ENCODE results near the gene XRCC3. TPM values are rescaled to one million over a fixed set of nuclear protein-coding genes. Genes with fewer than 3 reads are reported as not detected.
A peak's percentile ranks its signal among the peaks of the same experiment; 100 is the strongest.

XRCC3 gene
- total RNA-seq, 1 donor from 2014 or later = 5.2 TPM

DNA sequence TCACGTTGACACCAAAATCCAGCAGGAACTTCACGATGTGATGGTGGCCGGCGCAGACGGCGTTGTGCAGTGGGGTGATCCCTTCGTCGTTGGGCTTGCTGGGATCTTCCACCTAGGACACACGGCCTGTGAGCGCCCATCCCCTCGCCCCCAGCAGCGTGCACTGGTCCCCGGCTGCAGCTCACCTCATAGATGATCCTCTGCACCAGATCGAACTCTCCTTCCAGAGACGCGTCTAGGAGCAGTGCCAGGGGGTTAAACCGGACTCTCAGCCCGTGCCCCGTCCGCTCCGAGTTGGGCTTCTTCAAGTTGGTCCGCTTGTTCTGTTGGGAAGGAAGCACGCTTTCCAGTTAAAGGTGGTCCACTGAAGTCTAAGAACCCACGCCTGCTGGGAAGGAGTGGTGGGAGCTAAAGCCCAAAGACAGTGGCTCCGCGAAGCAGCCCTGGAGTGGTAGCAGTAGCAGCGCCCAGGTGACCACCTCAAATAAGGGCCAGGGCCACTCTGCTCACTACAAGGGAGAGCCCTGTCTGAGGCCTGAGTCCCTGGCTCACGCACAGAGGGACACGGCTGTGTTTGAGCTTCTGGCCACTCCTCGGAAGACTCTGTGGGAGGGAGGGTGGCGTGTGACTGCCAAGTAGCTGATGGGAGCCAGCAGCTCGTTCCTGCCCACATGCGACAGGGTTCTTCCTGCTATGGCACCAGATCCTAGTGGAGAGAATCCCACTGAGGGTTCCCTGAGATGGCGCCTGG lies 23.6 kb upstream of the XRCC3 start:
- Histone ChIP-seq H3K4me2 (ENCODE audit: low read length) (no peak overlapping the region), H3K27ac (ENCODE audit: low read depth, low read length) (no peak overlapping the region), H3K9me3 (ENCODE audit: insufficient read depth, low read depth, low read length) (no peaks in the 10 kb centered on the region), H2AFZ (ENCODE audit: low read depth, low read length) (no peak overlapping the region), H3K4me1 (ENCODE audit: insufficient read depth, low read length) (peaks cover 8% of the 10 kb centered on the region), H3K9ac (ENCODE audit: low read length) (no peak overlapping the region), H3K79me2 (ENCODE audit: insufficient read depth, low read length) (no peaks in the 10 kb centered on the region), H3K27me3 (ENCODE audit: insufficient read depth, low read length) (no peaks in the 10 kb centered on the region), H3K36me3 (ENCODE audit: insufficient read depth, low read length) (peaks cover 3% of the 10 kb centered on the region), H4K20me1 (ENCODE audit: insufficient read depth, low read length) (peaks cover 11% of the 10 kb centered on the region), H3K4me3 (ENCODE audit: insufficient read depth, low read depth, low read length) (no peak overlapping the region)
- TF ChIP-seq EZH2 (IDR thresholded peaks at IDR 0.05; ENCODE audit: insufficient read depth, low read length) (no peak), CTCF (IDR thresholded peaks at IDR 0.05; ENCODE audit: insufficient read depth, low read depth, low read length) (no peak)
- Mint-ChIP-seq H3K9me3 (ENCODE audit: unreplicated experiment) (no peaks in the 10 kb centered on the region), H3K27me3 (ENCODE audit: low read depth, unreplicated experiment) (no peaks in the 10 kb centered on the region), H3K4me3 (ENCODE audit: unreplicated experiment) (no peak overlapping the region), H3K27ac (ENCODE audit: unreplicated experiment) (no peak overlapping the region), H3K4me1 (ENCODE audit: low read depth, unreplicated experiment) (peaks cover 15% of the 10 kb centered on the region), H3K36me3 (ENCODE audit: low read depth, unreplicated experiment) (peaks cover 29% of the 10 kb centered on the region)
- no peak for DNase-seq (ENCODE audit: low read depth)
- no peak for FAIRE-seq

DNA sequence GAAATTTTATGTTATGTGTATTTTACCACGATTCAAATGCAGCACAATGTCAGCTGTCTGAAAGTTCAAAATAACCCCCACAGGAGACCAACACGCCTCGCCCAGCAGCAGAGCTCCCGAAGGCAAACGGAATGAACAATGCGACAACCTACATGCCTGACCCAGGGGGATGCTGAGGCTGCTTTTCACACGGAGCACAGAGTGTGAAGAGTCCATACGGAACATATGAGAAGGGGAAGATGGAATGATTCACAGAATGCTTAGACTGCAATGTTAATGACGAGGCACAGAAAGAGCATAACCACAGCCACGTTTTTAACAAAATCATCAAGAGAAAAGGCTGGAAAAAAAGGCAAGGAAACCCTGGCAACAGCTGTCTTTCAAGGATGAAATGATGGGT lies 22.9 kb upstream of the XRCC3 start:
- Histone ChIP-seq H3K36me3 (ENCODE audit: insufficient read depth, low read length) (peaks cover 10% of the 10 kb centered on the region), H3K4me2 (ENCODE audit: low read length) (no peak overlapping the region), H3K27ac (ENCODE audit: low read depth, low read length) (no peak overlapping the region), H2AFZ (ENCODE audit: low read depth, low read length) (no peak overlapping the region), H3K9me3 (ENCODE audit: insufficient read depth, low read depth, low read length) (no peaks in the 10 kb centered on the region), H3K4me1 (ENCODE audit: insufficient read depth, low read length) (peaks cover 8% of the 10 kb centered on the region), H3K79me2 (ENCODE audit: insufficient read depth, low read length) (no peaks in the 10 kb centered on the region), H3K9ac (ENCODE audit: low read length) (no peak overlapping the region), H3K27me3 (ENCODE audit: insufficient read depth, low read length) (no peaks in the 10 kb centered on the region), H4K20me1 (ENCODE audit: insufficient read depth, low read length) (peaks cover 16% of the 10 kb centered on the region), H3K4me3 (ENCODE audit: insufficient read depth, low read depth, low read length) (no peak overlapping the region)
- Mint-ChIP-seq H3K27me3 (ENCODE audit: low read depth, unreplicated experiment) (no peaks in the 10 kb centered on the region), H3K36me3 (ENCODE audit: low read depth, unreplicated experiment) (peaks cover 29% of the 10 kb centered on the region), H3K9me3 (ENCODE audit: unreplicated experiment) (no peaks in the 10 kb centered on the region), H3K4me1 (ENCODE audit: low read depth, unreplicated experiment) (peaks cover 15% of the 10 kb centered on the region), H3K27ac (ENCODE audit: unreplicated experiment) (no peak overlapping the region), H3K4me3 (ENCODE audit: unreplicated experiment) (no peak overlapping the region)
- DNase-seq (ENCODE audit: low read depth) (peak; percentile 24), FAIRE-seq (no peak)
- TF ChIP-seq CTCF (IDR thresholded peaks at IDR 0.05; ENCODE audit: insufficient read depth, low read depth, low read length) (no peak), EZH2 (IDR thresholded peaks at IDR 0.05; ENCODE audit: insufficient read depth, low read length) (no peak)

- H3K4me3 ChIP-seq (ENCODE audit: insufficient read depth, low read depth, low read length) = no peak overlapping the region
- no peaks in the 10 kb centered on the region for H3K79me2 ChIP-seq (ENCODE audit: insufficient read depth, low read length)
- no peaks in the 10 kb centered on the region for H3K9me3 ChIP-seq (ENCODE audit: insufficient read depth, low read depth, low read length)
- H3K9ac ChIP-seq (ENCODE audit: low read length) = no peak overlapping the region
- DNase-seq (ENCODE audit: low read depth) (no peak), FAIRE-seq (no peak)
- Mint-ChIP-seq H3K27me3 (ENCODE audit: low read depth, unreplicated experiment) (no peaks in the 10 kb centered on the region), H3K9me3 (ENCODE audit: unreplicated experiment) (no peaks in the 10 kb centered on the region), H3K4me1 (ENCODE audit: low read depth, unreplicated experiment) (peaks cover 15% of the 10 kb centered on the region), H3K27ac (ENCODE audit: unreplicated experiment) (no peak overlapping the region), H3K4me3 (ENCODE audit: unreplicated experiment) (no peak overlapping the region), H3K36me3 (ENCODE audit: low read depth, unreplicated experiment) (peaks cover 33% of the 10 kb centered on the region)
- H2AFZ ChIP-seq (ENCODE audit: low read depth, low read length) = no peak overlapping the region
- peaks cover 17% of the 10 kb centered on the region for H4K20me1 ChIP-seq (ENCODE audit: insufficient read depth, low read length)
- H3K4me2 ChIP-seq (ENCODE audit: low read length) = no peak overlapping the region
- no peak overlapping the region for H3K27ac ChIP-seq (ENCODE audit: low read depth, low read length)
- H3K4me1 ChIP-seq (ENCODE audit: insufficient read depth, low read length) = peaks cover 8% of the 10 kb centered on the region
- H3K36me3 ChIP-seq (ENCODE audit: insufficient read depth, low read length) = peaks cover 10% of the 10 kb centered on the region
- no peaks in the 10 kb centered on the region for H3K27me3 ChIP-seq (ENCODE audit: insufficient read depth, low read length)
- TF ChIP-seq CTCF (IDR thresholded peaks at IDR 0.05; ENCODE audit: insufficient read depth, low read depth, low read length) (no peak), EZH2 (IDR thresholded peaks at IDR 0.05; ENCODE audit: insufficient read depth, low read length) (no peak)
Observed at GRCh38 chr14:103737432-103738045, 22.3 kb upstream of the XRCC3 start.
